SKM-1 treated with dmso at 0.1 percent for 144 hours (cell line): ENCODE measurements around the gene VEZF1.

Experiments used
- DNase-seq: peaks from one replicate; lab custom pipeline; 2025; ENCODE audit not compliant: unreplicated experiment; lab: John Stamatoyannopoulos, UW

VEZF1 gene

GRCh38 chr17:57953705-57954396 is 34.2 kb downstream of the VEZF1 start:
- DNase-seq, result no peak

GRCh38 chr17:57953219-57953618 is 34.8 kb downstream of the VEZF1 start:
- DNase-seq, result no peak

GRCh38 chr17:57949649-57950048 is 38.4 kb downstream of the VEZF1 start:
- DNase-seq, result no peak

- peak; percentile 64 for DNase-seq
Observed at GRCh38 chr17:57948555-57949420, 39.3 kb downstream of the VEZF1 start.

GRCh38 chr17:57948169-57948554 is 39.9 kb downstream of the VEZF1 start:
- no peak for DNase-seq

- DNase-seq, result no peak
Observed at GRCh38 chr17:57947369-57947768, 40.7 kb downstream of the VEZF1 start.

GRCh38 chr17:57946798-57947358 is 41.2 kb downstream of the VEZF1 start:
- peak; percentile 70 for DNase-seq

- no peak for DNase-seq
Observed at GRCh38 chr17:57945996-57946797, 41.9 kb downstream of the VEZF1 start.

- DNase-seq, result no peak
Observed at GRCh38 chr17:57944908-57945307, 43.1 kb downstream of the VEZF1 start.

- no peak for DNase-seq
Observed at GRCh38 chr17:57943645-57944044, 44.4 kb downstream of the VEZF1 start.

- no peak for DNase-seq
Observed at GRCh38 chr17:57943140-57943539, 44.9 kb downstream of the VEZF1 start.

GRCh38 chr17:57941384-57942370 is 46.4 kb downstream of the VEZF1 start:
- DNase-seq, result no peak

GRCh38 chr17:57940653-57941329 is 47.3 kb downstream of the VEZF1 start:
- no peak for DNase-seq

- no peak for DNase-seq
Observed at GRCh38 chr17:57940231-57940630, 47.8 kb downstream of the VEZF1 start.

GRCh38 chr17:57939797-57940196 is 48.3 kb downstream of the VEZF1 start:
- peak; percentile 68 for DNase-seq

- DNase-seq, result no peak
Observed at GRCh38 chr17:57938061-57938502, 50.0 kb downstream of the VEZF1 start.

GRCh38 chr17:57937492-57937891 is 50.6 kb downstream of the VEZF1 start:
- no peak for DNase-seq

- no peak for DNase-seq
Observed at GRCh38 chr17:57935833-57936807, 51.9 kb downstream of the VEZF1 start.
